SK-N-SH treated with all-trans-retinoic acid at 6 μM for 48 hours (cell line): ENCODE measurements around the gene CDX1.

Experiments used
- ATAC-seq: fragments of 200-7000 bp; cut with Tn5 transposase; 3 replicates; pipeline ENCODE4 v1.9.1; 2020; ENCODE audit warnings: mild to moderate bottlenecking, moderate library complexity
- ARNTL ChIP-seq: fragments of 450-650 bp; formaldehyde crosslinking; IDR thresholded peaks from 2 replicates; pipeline ENCODE4 v1.5.0; 2020; ENCODE audit warnings: low read depth, mild to moderate bottlenecking, moderate library complexity, borderline replicate concordance
- BACH2 ChIP-seq: fragments of 250-450 bp; sonication (Bioruptor Pico); IDR thresholded peaks from 2 replicates; pipeline ENCODE4 v1.9.0; 2021; ENCODE audit warnings: mild to moderate bottlenecking, borderline replicate concordance
- GLIS3 ChIP-seq: fragments of 250-450 bp; sonication (Bioruptor Pico); IDR thresholded peaks from 2 replicates; pipeline ENCODE4 v1.5.0; 2020; ENCODE audit warnings: mild to moderate bottlenecking, moderate library complexity
- ISL1 ChIP-seq: fragments of 250-450 bp; sonication (Bioruptor Pico); IDR thresholded peaks from 2 replicates; pipeline ENCODE4 v2.1.2; 2022; ENCODE audit warnings: mild to moderate bottlenecking, moderate library complexity
- OSR1 ChIP-seq: fragments of 250-450 bp; sonication (Bioruptor Pico); IDR thresholded peaks from 2 replicates; pipeline ENCODE4 v1.8.0; 2022; ENCODE audit warnings: moderate library complexity, mild to moderate bottlenecking, inconsistent platforms
- PATZ1 ChIP-seq: fragments of 250-450 bp; sonication (Bioruptor Pico); IDR thresholded peaks from 2 replicates; pipeline ENCODE4 v1.8.0; 2020; ENCODE audit warnings: mild to moderate bottlenecking, moderate library complexity, borderline replicate concordance
- PPARA ChIP-seq: fragments of 250-450 bp; sonication (Bioruptor Pico); IDR thresholded peaks from 2 replicates; pipeline ENCODE4 v1.5.0; 2020; ENCODE audit warnings: mild to moderate bottlenecking, borderline replicate concordance
- SNAI2 ChIP-seq: fragments of 250-450 bp; sonication (Bioruptor Pico); IDR thresholded peaks from 2 replicates; pipeline ENCODE4 v1.5.0; 2020; ENCODE audit warnings: mild to moderate bottlenecking, moderate library complexity
- TCF4 ChIP-seq: fragments of 250-450 bp; sonication (Bioruptor Pico); IDR thresholded peaks from 2 replicates; pipeline ENCODE4 v1.8.0; 2021; ENCODE audit warnings: mild to moderate bottlenecking, moderate library complexity, borderline replicate concordance
- TOX ChIP-seq: fragments of 250-450 bp; sonication (Bioruptor Pico); IDR thresholded peaks from 2 replicates; pipeline ENCODE4 v1.8.0; 2021; ENCODE audit warnings: mild to moderate bottlenecking, moderate library complexity, borderline replicate concordance
- ZC3H10 ChIP-seq: fragments of 250-450 bp; sonication (Bioruptor Pico); IDR thresholded peaks from 2 replicates; pipeline ENCODE4 v1.5.1; 2021; ENCODE audit warnings: mild to moderate bottlenecking, moderate library complexity
- ZFP3 ChIP-seq: fragments of 250-450 bp; sonication (Bioruptor Pico); IDR thresholded peaks from 2 replicates; pipeline ENCODE4 v1.5.0; 2020; ENCODE audit warnings: mild to moderate bottlenecking, moderate library complexity
- ZNF565 ChIP-seq: fragments of 450-650 bp; formaldehyde crosslinking; conservative IDR thresholded peaks from 2 replicates; pipeline ENCODE4 v1.5.0; 2020; ENCODE audit warnings: low read depth, mild to moderate bottlenecking, moderate library complexity
- ZNF70 ChIP-seq: fragments of 450-650 bp; formaldehyde crosslinking; IDR thresholded peaks from 2 replicates; pipeline ENCODE4 v1.5.0; 2020; ENCODE audit warnings: mild to moderate bottlenecking, moderate library complexity
- ZNF8 ChIP-seq: fragments of 450-650 bp; formaldehyde crosslinking; IDR thresholded peaks from 2 replicates; pipeline ENCODE4 v1.5.0; 2020; ENCODE audit warnings: mild to moderate bottlenecking, moderate library complexity
- TF ChIP-seq, protein P1 (sequence below): fragments of 250-450 bp; sonication (Bioruptor Pico); IDR thresholded peaks from 2 replicates; pipeline ENCODE4 v1.5.0; 2020; ENCODE audit warnings: mild to moderate bottlenecking, moderate library complexity
- TF ChIP-seq, protein P2 (sequence below): fragments of 250-450 bp; sonication (Bioruptor Pico); IDR thresholded peaks from 2 replicates; pipeline ENCODE4 v1.5.1; 2021; ENCODE audit warnings: mild to moderate bottlenecking, moderate library complexity

CDX1 gene

DNA sequence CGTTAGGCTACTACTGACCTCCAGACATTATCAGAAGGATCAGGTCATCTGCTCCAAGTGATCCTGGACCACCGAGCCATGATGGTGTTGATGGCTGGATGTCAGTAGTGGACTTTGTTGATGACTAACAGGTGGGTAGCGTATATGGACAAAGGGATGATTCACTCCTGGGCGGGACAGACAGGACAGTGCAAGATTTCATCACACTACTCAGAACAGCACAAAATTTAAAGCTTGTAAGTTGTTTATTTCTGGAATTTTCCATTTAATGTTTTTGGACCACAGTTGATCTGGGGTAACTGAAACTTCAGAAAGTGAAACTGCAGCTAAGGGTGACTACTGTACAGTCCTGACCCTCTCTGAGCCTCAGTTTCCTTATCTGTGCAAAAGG lies 23.6 kb upstream of the CDX1 start:
- peak; percentile 64 for ATAC-seq
- TF ChIP-seq OSR1 (CRISPR knock-in tag) = no peak
- no peak for TF ChIP-seq ZNF70 (CRISPR knock-in tag)
- no peak for TF ChIP-seq GLIS3 (CRISPR knock-in tag)
- TF ChIP-seq PATZ1 (CRISPR knock-in tag) = no peak
- TF ChIP-seq ISL1 = no peak

DNA sequence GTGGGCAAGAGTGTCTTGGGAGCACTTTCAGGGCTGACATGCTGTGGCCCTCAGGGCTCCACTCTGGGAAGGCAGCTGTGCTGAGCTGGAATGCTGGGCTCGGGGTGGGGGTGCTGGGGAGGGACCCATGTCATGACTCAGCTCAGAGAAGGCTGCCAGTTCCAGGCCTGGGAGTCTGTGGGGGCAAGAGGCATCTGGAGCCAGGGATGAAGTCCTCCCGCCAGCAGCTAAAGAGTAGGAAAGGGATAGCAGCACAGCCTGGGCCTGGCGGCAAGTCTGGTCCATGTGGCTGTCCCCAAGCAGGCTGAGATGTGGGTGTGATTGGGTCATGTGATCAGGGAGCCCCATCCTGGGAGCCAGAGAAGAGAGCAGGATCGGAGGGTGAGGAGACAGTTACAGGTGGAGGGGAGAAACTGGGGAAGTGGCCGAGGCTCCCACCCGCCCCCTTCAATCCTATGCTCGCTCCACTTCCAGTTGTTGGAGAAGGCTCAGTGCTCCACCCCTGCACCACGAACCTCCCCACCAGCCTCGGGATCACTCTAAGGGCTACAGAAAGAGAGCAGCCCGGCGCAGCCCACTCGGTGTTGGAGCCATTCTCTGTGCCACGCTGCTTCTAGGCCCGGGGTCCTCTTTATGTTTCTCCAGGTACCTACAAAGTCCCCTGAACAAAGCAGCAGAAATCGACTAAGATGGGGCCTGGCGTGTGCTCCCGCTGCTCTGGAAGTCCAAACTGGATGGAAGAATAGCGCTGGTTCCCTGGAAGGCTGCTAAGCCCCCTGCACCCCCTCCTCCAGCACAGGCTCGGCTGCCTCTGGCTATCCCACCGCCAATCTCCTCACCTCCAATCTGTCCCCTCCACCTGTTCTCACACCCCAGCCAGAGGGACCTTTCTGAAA lies 23.0 kb upstream of the CDX1 start:
- no peak for TF ChIP-seq TOX (CRISPR knock-in tag)
- TF ChIP-seq, protein P1, sequence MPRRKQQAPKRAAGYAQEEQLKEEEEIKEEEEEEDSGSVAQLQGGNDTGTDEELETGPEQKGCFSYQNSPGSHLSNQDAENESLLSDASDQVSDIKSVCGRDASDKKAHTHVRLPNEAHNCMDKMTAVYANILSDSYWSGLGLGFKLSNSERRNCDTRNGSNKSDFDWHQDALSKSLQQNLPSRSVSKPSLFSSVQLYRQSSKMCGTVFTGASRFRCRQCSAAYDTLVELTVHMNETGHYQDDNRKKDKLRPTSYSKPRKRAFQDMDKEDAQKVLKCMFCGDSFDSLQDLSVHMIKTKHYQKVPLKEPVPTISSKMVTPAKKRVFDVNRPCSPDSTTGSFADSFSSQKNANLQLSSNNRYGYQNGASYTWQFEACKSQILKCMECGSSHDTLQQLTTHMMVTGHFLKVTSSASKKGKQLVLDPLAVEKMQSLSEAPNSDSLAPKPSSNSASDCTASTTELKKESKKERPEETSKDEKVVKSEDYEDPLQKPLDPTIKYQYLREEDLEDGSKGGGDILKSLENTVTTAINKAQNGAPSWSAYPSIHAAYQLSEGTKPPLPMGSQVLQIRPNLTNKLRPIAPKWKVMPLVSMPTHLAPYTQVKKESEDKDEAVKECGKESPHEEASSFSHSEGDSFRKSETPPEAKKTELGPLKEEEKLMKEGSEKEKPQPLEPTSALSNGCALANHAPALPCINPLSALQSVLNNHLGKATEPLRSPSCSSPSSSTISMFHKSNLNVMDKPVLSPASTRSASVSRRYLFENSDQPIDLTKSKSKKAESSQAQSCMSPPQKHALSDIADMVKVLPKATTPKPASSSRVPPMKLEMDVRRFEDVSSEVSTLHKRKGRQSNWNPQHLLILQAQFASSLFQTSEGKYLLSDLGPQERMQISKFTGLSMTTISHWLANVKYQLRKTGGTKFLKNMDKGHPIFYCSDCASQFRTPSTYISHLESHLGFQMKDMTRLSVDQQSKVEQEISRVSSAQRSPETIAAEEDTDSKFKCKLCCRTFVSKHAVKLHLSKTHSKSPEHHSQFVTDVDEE (CRISPR knock-in tag) = no peak
- peak; percentile 90; the same call in 1 of the 2 replicates for TF ChIP-seq PATZ1 (CRISPR knock-in tag)
- no peak; the same call in 1 of the 2 replicates for TF ChIP-seq GLIS3 (CRISPR knock-in tag)
- 0 out of 2 replicates have a peak, but pooled peaks have one; percentile 21 for TF ChIP-seq ZFP3 (CRISPR knock-in tag)
- no peak for TF ChIP-seq ARNTL (CRISPR knock-in tag)
- ATAC-seq = peak; percentile 67

DNA sequence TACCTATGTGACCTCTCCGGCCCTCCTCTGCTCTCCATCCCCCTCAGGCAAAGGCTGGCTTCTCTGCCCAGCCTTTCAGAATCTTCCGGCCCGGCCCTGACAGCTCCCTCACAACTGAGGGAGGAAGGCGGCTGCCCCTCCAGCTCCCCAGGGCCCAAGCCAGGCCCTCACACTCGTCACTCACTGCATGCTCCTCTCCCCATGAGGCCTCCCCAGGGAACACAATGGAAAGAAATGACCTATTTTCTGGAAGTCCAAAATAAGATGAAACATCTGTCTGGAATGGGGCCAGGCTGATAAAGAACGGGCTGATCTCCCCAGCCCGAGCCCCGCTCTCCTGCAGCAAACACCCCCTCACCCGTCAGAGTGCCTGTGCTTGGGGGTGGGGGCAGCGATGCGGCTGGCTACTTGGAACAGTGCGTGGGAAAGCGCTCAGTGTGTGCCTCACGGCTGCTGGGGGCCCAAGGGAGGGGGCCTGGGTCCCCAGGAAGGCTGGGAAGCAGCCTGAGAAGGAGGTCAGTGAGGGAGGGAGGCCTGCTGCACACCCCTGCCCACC lies 22.3 kb upstream of the CDX1 start:
- ATAC-seq = no peak; the same call in 1 of the 3 replicates

GRCh38 chr5:150144879-150145278 lies 21.7 kb upstream of the CDX1 start:
- no peak for ATAC-seq
- TF ChIP-seq PPARA (CRISPR knock-in tag) = no peak
- TF ChIP-seq PATZ1 (CRISPR knock-in tag) = no peak
- no peak for TF ChIP-seq SNAI2 (CRISPR knock-in tag)
- TF ChIP-seq ZFP3 (CRISPR knock-in tag) = no peak
- no peak for TF ChIP-seq GLIS3 (CRISPR knock-in tag)
- no peak for TF ChIP-seq ZNF8 (CRISPR knock-in tag)
- TF ChIP-seq, protein P2, sequence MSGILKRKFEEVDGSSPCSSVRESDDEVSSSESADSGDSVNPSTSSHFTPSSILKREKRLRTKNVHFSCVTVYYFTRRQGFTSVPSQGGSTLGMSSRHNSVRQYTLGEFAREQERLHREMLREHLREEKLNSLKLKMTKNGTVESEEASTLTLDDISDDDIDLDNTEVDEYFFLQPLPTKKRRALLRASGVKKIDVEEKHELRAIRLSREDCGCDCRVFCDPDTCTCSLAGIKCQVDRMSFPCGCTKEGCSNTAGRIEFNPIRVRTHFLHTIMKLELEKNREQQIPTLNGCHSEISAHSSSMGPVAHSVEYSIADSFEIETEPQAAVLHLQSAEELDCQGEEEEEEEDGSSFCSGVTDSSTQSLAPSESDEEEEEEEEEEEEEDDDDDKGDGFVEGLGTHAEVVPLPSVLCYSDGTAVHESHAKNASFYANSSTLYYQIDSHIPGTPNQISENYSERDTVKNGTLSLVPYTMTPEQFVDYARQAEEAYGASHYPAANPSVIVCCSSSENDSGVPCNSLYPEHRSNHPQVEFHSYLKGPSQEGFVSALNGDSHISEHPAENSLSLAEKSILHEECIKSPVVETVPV = no peak
- no peak for TF ChIP-seq ZC3H10 (CRISPR knock-in tag)
- TF ChIP-seq BACH2 (CRISPR knock-in tag) = no peak
- no peak for TF ChIP-seq ZNF70 (CRISPR knock-in tag)
- no peak for TF ChIP-seq TCF4 (CRISPR knock-in tag)
- TF ChIP-seq ZNF565 (CRISPR knock-in tag) = no peak

More for the DNA sequence above, 22.3 kb upstream of the CDX1 start:
- 0 out of 2 replicates have a peak, but pooled peaks have one; percentile 32 for TF ChIP-seq PATZ1 (CRISPR knock-in tag)
- no peak for TF ChIP-seq ZC3H10 (CRISPR knock-in tag)
